Measurements from ENCODE around the gene DSCAML1. TPM values are rescaled to one million over a fixed set of nuclear protein-coding genes. Genes with fewer than 3 reads are reported as not detected.

DSCAML1 gene
- total RNA-seq, 1 donor from 2014 or later: not detected

DNA sequence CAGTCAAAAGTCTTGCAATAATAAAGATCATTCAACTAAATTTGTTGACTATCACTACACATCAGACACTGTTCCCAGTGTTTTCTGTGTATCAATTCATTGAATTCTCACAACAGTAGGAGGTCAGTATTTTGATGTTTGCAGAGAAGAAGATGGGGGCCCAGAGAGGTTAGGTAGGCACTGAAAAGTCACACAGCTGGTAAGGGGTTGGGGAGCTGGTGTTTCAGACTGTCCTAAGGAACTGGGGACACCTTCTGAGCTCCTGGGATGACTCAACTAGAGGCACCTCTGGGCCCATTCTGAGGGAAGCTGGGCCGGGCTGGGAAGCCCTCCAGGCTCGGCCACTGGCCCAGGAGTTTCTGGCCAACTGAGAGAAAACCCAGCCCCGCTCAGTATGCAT is 180.0 kb downstream of the DSCAML1 start:
- no peak for DNase-seq (ENCODE audit: low read depth, low spot score)

DNA sequence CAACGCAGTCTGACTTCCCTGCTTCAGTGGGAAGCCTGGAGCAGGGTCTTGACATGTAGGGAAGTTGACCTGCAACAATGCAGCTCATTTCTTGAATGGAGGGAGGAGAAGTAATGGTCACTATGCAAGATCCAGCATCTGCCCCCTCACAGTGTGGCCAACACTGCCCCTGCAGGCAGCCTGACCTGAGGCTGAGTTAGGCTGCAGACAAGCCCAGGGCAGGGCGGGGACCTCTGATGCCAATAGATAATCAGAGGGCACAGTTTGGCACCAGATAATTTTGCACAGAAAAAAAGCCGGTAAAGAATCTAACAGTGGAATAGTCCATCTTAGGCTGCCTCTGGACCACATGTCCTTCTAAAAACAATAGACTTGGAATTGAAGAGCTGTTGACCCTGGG is 182.3 kb downstream of the DSCAML1 start:
- no peak for DNase-seq (ENCODE audit: low read depth, low spot score)

DNA sequence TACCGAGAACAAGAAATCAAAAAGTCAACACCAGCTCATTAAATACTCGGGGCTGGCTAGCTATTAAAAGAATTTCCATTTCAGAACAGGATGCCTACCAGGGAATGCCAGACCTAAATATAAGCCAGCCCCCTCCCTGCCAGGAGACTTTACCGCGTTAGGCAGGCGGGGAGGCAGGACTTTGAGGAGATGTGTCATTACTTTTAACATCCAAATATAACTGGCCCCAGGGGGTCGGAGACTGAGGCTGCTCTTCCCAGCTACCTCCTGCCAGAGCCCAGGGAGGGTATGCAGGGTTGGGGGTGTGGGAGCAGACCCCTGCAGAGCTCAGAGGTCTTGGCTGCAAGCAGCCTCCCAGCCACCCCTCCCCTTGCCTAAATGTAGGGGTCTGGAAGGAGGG is 183.5 kb downstream of the DSCAML1 start:
- DNase-seq (ENCODE audit: low read depth, low spot score): no peak

DNA sequence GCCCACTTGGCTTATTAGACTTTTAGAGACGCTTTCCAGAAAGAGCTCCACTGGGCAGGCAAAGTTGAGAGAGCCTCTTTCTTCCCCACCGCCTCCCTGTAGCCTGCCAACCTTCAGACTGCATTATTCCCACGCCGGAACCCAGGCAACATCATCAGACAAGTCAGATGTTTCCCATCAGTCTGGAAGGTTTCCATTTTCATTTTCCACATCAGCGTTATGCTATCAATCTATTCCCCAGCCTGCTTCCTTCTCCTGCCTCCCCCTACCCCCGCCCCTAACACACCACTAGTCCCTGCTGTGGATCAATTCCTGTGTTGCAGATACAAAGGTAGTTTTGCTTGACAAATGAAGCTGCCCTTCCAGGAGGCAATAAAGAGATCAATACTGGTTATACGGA is 184.8 kb downstream of the DSCAML1 start:
- DNase-seq (ENCODE audit: low read depth, low spot score): no peak

DNA sequence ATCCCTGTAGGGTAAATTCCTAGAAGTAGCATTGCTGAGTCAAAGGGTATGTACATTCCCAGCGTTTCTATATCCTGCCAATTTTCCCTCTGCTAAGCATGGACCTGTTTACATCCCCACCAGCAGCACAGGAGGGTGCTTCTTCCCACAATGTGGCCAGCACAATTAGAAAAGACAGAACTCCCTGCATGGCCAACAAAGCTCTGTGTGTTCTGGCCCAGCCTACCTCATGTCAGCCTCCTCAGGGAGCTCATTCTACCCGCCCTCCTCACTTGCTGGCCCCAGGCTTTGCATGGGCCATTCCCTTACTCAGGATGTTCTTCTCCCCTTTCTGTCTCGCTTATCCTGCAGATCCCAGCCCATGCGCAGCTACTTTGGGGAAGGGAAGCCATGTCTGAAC is 186.1 kb downstream of the DSCAML1 start:
- DNase-seq (ENCODE audit: low read depth, low spot score): no peak

DNA sequence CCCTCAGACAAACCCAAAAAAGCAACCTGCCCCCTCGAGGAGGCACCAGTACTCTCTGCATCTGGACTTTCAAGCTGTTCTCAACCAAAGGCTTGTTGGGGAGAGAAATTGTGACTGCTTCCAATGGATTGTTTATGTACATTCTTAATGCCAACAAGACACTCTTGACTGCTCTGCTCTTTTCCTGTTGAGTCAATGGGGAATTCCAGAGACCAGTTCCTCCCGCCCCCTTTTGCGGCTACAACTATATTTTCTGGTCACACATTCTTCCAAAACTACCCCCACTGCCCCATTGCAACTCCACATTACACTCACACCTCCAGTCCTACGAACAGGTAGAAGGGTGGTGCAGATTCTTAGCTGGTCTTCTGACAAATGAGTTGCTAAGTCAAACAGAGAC is 187.0 kb downstream of the DSCAML1 start:
- no peak for DNase-seq (ENCODE audit: low read depth, low spot score)

DNA sequence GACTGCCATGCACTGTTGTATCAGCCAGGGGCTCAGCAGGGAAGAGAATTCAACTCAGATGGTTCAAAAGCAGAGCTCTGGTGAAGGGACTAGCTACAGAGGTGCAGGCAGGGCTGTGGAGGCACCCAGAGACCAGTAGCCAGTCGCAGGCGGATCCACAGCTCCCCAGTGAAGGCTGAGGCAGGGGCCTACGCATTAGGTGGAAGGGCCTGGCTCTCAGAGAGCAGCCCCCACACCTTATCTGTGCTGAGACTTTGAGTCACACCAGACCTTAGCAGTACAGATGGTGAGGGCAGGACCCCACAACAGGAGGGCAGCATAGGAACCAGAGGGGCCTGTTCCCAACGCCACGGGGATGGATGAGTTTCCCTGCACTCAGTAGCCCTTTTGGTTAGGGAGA is 189.6 kb downstream of the DSCAML1 start:
- DNase-seq (ENCODE audit: low read depth, low spot score): no peak

DNA sequence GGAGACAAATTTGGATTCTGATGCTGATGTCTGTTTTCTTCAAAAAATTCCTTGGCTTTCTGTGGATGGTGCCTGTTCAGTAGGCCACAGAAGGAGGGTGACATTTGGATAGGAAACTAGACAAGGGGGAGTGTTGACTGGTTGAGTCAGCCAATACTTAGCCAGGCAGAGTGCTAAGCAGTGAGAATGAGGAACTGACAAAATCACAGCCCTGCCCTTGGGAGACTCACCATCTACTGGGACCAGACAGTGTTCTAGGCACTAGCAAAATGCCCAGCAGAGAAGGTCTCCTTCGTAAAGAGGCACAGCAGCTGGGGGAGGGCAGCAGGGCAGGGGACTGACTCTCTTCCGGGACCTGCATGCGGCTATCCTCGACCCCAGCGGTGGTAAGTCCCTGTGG is 190.2 kb downstream of the DSCAML1 start:
- no peak for DNase-seq (ENCODE audit: low read depth, low spot score)

DNA sequence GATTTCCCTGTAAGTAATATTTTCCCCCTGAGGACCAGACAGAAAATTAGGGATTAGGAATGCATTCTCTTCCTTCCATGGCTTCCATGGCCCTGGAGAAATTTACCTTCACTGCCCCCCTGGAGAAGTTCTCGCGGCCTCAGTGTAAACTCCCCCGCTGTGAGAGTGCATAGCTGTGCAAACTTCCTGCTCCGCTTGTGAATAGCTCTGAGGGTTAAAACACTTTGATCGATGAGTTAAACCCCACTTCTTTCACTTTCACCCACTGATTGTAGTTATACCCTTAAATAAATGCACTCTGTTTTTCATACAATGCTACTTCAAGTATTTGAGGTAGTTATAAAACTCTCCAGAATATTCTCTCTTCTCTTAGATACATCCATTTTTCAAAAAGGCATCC is 190.8 kb downstream of the DSCAML1 start:
- no peak for DNase-seq (ENCODE audit: low read depth, low spot score)

DNA sequence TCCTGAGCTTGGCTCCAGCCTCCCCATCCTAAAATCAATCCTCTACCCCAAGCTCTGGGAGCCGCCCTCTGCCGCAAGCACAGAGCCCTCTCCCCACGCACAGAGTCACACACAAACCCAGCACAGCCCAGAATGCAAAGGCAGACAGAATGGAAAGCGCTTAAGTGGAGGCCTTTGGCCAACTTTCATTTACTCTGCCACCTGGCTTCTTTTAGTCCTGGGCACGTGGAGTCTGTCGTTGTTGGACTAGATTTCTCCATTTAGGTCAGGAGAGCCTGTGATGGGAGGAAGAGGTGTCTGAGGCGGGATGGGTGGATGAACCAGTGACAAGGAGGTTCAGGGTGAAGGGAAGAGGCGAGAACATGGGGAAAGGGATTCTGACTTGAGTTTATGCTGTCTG is 191.7 kb downstream of the DSCAML1 start:
- no peak for DNase-seq (ENCODE audit: low read depth, low spot score)

DNA sequence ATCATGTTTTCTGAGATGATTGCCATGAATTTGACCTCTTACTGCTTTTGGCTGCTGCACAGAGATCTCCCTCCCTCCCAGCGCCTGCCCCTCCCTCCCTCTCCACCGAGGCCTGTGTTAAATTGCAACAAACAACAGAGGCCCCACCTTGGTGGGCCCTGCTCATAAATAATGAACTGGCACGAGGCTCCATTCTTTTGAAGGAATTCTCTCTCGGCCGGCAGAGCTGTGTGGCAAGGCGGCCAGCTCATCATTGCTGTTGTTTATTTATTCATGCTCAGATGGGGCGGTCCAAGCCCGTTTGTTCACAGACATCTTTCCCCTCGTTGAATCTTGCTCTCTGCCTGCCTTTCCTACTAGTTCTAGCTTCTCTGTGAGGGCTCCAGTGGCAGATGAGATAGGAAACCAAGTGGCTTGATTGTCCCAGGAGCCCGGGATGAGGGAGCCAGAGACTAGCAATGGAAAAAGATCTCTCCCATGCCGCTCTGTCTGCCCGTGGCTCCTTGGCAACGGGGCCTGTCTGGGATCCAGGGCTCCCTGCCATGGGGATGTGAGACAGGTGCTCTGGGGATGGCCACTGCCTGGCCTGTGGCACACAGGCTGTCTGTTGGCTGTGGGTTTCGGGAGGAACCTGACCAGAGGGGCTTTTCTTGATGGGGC is 192.6 kb downstream of the DSCAML1 start:
- DNase-seq (ENCODE audit: low read depth, low spot score): no peak

DNA sequence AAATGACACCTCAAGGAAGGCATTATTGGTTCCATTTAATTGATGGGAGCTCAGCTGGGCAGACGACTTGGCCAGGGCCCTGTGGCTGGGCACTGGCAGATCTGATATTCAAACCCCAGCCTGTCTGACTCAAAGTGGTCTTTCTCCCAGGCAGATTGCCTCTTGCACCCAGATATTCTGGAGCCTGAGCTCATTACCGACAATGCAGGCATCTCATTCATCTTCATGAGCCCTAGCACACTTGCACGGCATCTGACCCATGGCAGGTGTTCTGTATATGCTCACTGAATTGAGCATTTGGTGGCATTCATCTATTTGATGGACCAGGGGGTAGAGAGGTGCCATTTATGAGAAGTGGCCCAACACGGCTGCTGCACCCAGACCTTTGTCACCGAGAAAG is 193.1 kb downstream of the DSCAML1 start:
- DNase-seq (ENCODE audit: low read depth, low spot score): no peak

DNA sequence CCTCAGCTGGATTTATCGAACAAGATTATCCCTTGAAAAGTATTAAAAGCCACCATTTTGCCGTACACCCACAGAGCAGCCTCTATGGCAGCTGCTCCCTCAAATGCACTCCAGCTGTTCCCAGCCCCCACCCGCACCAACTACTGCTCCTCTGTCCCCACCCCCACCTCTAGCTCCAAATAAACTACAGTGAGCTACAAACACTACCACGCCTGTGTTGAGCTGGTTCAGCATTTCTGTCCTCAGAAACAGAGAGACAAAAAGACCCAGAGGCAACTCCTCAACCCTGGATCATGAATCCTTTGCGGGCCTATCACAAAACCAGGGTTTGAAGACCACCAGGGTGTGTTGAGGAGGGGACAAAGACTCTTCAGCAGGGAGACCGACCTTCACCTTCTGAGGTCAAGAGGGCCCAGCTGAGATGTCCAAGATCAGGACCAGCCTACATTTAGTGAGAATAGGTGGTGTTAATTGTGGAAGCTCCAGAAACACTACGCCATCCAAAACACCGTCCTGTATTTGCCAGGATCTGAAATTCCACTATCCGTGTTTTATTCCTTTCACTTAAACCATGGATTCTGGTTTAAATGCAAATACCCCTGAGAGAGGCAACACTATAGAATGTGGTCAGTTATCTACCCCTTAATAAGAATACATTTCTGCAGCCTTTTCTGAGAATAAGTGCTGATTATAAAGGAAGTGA is 195.9 kb downstream of the DSCAML1 start:
- no peak for DNase-seq (ENCODE audit: low read depth, low spot score)

DNA sequence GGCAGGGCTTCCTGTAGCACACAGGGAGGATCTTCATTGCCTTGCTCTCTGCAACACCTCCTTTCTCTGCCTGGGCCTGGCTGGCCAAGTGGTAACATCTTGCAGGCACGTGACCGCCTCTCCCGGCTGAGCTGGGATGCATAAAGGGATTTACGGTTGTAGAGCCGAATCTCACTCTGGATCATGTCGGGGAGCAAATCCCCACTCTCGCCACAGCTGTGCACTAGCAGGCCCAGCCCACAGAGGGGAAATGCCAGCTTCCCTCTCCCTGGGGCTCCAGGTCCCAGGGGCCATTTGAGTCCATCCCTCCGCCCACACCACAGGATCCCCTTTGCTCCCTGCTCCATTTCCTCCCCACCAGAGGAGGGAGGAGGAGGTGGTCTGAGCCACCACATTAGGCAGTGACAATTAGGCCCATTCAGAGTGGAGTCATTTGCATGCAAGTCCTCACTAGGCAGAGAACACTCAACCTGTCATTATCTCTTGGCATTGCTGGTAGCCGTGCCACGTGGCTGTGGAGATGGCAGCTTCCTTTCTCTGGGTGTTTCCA is 196.7 kb downstream of the DSCAML1 start:
- no peak for DNase-seq (ENCODE audit: low read depth, low spot score)

DNA sequence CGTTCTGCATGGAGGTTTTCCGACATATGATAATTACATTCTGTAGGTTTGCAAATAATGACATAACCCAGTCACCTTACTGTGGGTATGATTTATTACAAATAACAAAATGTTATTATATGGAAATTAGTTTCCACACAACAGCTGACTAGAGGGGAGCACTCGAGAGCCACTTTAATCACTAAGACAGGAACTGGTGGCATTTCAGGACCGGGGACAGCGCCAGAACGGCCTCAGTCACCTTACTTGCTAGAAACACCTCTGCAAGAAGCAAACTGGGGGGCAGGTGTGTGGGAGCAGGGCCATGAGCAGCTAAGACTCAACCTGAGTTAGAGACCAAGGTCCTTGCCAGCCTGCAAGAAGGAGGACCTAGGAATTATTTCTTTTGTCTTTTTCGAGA is 199.9 kb downstream of the DSCAML1 start:
- DNase-seq (ENCODE audit: low read depth, low spot score): no peak

DNA sequence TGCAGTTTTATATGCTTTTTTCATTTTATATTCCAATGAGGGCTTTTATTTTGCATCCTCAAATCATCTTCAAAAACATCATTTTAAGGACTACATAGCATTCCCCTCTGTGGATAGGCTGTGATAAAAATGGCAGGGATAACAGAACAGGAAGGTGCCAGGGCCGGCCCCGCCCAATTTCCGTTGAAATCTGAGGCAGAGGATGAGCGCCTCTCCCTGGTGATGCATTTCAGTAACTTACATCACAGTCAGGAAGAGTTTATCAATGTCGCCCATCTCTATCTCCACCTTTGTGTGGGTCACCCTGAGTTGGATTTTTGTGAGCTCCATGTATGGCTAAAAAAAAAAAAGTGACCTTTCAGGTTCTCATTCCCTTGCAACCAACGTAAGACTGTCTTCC is 201.6 kb downstream of the DSCAML1 start:
- DNase-seq (ENCODE audit: low read depth, low spot score): no peak

DNA sequence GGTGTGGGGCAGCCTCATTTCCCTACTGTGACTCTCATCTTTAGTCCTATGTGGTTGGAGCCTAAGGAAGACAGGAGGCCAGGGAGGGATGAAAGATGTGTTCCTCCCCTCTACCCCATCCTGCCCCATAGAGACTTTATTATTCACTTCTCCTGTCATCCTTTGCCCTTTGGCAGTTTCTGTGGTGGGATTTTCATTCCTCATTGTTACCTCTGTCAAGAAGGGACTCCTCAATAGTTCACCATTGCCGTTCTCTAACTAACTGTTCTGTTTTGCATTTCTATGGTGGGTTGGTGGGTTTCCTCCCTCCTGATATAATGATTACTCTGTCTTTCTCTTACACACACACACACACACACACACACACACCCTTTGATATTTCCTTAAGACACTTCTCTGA is 202.3 kb downstream of the DSCAML1 start:
- DNase-seq (ENCODE audit: low read depth, low spot score): no peak

DNA sequence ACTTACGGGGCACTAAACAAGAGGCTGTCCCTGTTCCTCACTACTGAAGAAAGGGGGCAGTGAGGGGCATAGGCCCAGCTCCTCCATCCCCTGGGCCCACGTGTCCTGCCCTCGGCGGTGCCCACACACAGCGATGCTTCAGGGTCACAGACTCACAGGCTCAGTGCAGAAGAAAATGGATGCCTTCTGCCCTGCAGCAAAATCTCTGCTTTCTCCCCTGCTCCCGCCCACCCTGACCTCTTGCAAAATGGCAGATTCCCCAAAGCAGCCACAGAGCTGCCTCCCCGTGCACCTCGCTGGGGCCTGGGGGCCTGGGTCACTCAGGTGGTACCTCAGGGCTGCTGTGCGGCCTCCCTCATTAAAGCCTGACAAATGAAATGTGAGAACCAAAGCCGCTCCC is 204.0 kb downstream of the DSCAML1 start:
- no peak for DNase-seq (ENCODE audit: low read depth, low spot score)

DNA sequence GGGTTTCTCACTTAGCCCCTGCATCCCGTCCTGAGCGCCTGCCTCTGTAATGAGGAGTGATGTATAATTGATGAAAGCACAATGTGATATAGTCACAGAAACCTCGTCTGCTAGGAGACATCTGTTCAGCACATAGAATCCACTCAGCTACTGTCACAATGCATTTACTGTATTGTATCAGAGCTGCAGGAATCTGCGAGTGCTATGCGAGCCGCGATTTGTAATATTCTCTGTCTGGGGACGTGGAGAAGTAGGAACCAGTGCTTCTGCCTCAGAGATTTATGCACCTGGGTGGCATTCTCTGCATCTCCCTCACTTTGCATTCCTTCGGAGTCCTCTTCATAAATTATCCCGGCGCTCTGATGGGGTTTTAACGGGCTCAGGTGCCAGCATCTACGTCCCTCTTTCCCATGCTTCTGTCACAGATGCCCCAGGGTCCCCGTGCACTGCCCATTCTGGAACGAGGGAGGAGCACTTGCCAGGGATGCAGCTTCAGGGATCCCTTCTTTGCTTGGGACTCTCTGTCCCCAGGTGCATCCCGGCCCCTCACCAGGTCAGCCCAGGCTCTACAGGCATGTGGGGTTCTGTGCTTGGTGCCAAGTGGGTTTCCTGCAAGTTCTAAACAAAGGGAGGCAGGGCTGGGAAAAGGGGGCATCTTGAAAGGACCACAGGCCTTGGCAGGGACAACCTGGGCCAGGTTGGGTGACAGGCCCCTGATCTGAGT is 205.5 kb downstream of the DSCAML1 start:
- no peak for DNase-seq (ENCODE audit: low read depth, low spot score)

DNA sequence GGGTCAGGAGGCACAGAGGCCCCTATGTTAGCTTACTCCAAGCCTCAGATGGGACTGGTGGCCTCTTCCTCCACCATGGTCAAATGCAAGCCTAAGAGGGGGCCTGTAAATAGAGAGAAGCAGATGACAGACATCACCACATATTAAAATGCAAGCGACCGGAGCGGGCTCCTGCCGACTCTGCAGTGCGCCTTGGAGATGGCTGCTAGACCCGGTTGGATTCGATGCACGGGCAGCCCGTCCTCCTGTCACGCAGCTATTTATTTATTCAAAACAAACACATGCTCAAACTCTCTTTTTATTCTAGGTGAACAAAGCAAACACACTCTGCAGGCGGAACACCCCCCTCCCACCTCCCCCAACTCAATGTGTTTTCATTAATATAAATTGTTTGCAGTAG is 208.0 kb downstream of the DSCAML1 start:
- DNase-seq (ENCODE audit: low read depth, low spot score): no peak

DNA sequence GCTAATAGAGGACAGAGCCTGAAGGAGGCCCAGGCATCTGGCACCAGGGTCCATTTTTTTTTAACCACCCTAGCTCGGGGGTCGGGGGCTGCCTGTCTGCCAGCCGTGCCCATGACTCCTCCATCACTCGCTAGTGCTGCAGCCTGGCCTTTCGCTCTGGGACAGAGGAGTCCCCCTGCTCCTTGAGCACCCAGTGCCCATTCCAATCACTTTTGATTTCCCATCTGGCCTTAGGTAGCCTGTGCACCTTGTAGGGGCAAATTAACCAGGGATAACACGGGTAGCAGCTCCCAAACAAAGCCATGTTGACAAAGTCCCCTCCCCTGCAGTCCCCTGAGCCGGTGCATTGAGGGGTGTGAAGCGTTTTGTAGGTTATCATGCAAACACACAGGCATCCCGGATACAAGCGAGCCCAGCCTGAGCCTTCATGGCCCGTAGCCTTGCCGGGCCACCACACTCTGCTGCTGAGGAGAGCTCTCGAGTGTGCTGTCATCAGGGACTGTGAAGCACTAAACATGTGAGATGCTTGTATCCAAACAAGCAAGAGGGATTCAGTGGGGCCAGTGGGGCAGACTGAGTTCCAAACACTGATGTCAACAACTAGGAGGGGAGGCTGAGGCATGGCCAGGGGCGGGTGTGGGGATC is 208.7 kb downstream of the DSCAML1 start:
- DNase-seq (ENCODE audit: low read depth, low spot score): no peak

DNA sequence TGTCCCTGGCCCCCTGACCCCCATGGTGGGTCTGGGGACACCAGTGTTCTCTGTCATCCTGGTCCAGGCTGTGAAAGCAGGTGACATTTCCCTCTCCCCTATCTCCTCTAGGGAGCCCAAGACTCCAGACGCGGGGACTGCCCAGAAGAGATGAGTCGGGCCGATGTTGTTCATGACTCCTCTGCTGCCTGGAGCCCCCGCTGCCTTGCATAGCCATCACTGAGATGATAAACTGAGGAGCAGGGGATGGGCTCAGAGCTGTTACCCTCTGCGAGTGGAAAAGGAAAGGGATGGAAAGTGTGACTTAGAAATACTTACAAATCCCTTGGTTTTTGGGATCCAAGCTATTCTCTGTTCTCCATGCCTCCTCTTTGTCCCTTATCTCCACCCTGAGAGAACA is 209.6 kb downstream of the DSCAML1 start:
- no peak for DNase-seq (ENCODE audit: low read depth, low spot score)
